Stimulated activated CD8-positive, alpha-beta memory T cell treated with anti-CD3 and anti-CD28 coated beads, Interleukin-7, amount 100 ng/mL, for 4 hours (primary cell): ENCODE results near the gene KIF1A.

Experiments used
- DNase-seq, 2 donors: peaks; one replicate each; pipeline ENCODE4 v3.0.0-alpha.2; 2020; ENCODE audit warnings: low read depth in 2 of 2

The KIF1A gene

GRCh38 chr2:240819858-240820606 lies at the start of gene KIF1A:
TSS of gene KIF1A (minus strand) at chr2:240820219. CDS start at chr2:240797752, 22,467 bp downstream.
- no peak for DNase-seq

GRCh38 chr2:240869109-240869955 lies 49.3 kb upstream of the KIF1A start:
- DNase-seq: no peak

- no peak for DNase-seq
These were observed 48.5 kb upstream of the KIF1A start, which contains the start of gene AGXT for GRCh38 chr2:240868286-240869108. TSS of gene AGXT (plus strand) at chr2:240868824. CDS start at chr2:240868866, 42 bp downstream.

- no peak for DNase-seq
These were observed 45.4 kb upstream of the KIF1A start for GRCh38 chr2:240865391-240865790.

GRCh38 chr2:240864475-240864874 lies 44.5 kb upstream of the KIF1A start:
- DNase-seq: no peak

GRCh38 chr2:240861547-240861946 lies 41.5 kb upstream of the KIF1A start:
- DNase-seq: no peak

- no peak for DNase-seq
These were observed 38.9 kb upstream of the KIF1A start for GRCh38 chr2:240858871-240859270.

- DNase-seq: no peak
These were observed 38.3 kb upstream of the KIF1A start for GRCh38 chr2:240858321-240858720.

GRCh38 chr2:240857039-240858008 lies 37.3 kb upstream of the KIF1A start:
- DNase-seq: no peak

- no peak for DNase-seq
These were observed 36.3 kb upstream of the KIF1A start for GRCh38 chr2:240856151-240856980.

- DNase-seq: no peak
These were observed 35.7 kb upstream of the KIF1A start for GRCh38 chr2:240855670-240856069.

- no peak for DNase-seq
These were observed 32.8 kb upstream of the KIF1A start for GRCh38 chr2:240852671-240853314.

- peak; percentile 52 to 62 for DNase-seq
These were observed 31.3 kb upstream of the KIF1A start for GRCh38 chr2:240851078-240851991.

GRCh38 chr2:240850756-240851077 lies 30.7 kb upstream of the KIF1A start:
- no peak for DNase-seq

GRCh38 chr2:240850026-240850425 lies 30.0 kb upstream of the KIF1A start:
- no peak for DNase-seq

- DNase-seq: no peak
These were observed 29.1 kb upstream of the KIF1A start for GRCh38 chr2:240848900-240849680.

GRCh38 chr2:240847817-240848216 lies 27.8 kb upstream of the KIF1A start:
- DNase-seq: no peak
